Midbrain (tissue), 1 donor: Measurements from ENCODE around the gene TAOK3.
"Not testable (repeated sequence)": the region's sequence is repeated elsewhere in the genome, so short reads cannot be mapped to it uniquely, and the experiment has no call there.

Experiments used
- DNase-seq: peaks from one replicate; lab custom pipeline; 2025; lab: John Stamatoyannopoulos, UW

TAOK3 gene

DNA sequence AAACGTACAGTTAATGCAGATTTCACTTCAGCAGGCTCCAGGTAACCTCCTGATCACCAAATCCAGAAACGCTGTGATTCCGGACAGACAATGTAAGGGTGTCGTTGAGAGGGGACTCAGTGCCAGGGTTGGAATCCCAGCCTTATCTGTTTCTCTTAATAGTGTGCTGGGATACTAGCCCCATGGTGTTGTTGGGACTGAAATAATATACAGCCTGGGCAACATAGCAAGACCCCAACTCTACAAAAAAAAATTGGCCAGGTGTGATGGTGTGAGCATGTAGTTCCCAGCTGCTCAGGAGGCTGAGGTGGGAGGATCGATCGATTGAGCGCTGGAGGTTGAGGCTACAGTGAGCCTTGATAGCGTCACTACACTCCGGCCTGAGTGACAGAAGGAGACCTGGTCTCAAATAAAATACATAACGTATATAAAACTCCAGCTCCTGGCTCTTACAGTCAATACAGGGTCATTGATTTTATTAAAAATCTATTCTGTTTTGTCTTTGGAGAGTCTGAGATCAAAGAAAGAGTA is 235.5 kb downstream of the TAOK3 start:
- DNase-seq = no peak

DNA sequence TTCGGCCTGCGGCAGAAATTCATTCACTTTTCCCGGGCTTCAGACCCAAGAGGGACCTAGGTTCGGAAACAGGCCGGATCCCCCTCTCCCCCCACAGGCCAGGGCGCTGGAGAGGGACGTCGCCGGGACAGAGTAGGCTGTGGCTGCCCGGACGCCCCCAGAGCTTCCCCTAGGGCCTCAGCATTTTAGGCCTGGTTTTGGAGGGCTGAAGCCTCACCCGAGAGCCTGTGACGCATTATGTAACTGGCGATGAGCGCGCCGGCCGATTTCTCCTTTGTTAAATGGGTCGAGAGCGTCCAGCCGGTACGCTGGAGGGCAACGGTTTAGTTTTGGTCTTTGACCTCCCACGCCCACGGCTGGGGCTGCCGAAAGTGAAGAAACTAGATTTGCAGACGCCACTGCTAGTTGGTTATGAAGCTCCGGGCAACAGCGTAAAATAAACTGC is 236.1 kb downstream of the TAOK3 start:
- DNase-seq = peak; percentile 45

DNA sequence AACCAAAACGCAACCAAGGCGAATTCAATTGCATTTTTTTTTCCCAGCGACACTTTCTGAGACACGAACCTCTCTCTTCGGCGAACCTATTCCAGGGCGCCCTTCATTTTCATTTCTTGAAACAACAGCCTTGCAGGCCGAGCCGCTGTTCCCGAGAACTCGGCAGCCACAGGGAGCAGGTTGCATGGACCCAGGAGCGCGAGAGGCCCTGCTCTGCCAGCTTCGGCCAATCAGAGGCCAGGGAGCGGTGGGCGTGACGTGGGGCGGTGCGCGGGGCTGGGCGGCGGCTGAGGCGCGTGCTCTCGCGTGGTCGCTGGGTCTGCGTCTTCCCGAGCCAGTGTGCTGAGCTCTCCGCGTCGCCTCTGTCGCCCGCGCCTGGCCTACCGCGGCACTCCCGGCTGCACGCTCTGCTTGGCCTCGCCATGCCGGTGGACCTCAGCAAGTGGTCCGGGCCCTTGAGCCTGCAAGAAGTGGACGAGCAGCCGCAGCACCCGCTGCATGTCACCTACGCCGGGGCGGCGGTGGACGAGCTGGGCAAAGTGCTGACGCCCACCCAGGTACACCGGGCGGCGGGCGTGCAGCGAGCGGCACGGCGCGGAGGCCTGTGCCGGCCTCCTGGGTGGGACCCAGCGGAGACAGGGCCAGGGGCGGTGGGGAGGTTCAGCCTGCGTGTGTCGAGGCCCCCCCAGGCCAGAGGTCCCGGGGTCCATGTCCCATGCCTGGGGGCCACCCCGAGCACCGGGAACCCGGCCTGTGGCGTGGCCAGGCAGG is 236.7 kb downstream of the TAOK3 start, which contains the start of gene PEBP1:
Gene PEBP1 (plus strand): TSS at position 337 of the 771 bp plus-strand sequence. CDS start 86 bp downstream, at position 423.
- DNase-seq = peak; percentile 97

DNA sequence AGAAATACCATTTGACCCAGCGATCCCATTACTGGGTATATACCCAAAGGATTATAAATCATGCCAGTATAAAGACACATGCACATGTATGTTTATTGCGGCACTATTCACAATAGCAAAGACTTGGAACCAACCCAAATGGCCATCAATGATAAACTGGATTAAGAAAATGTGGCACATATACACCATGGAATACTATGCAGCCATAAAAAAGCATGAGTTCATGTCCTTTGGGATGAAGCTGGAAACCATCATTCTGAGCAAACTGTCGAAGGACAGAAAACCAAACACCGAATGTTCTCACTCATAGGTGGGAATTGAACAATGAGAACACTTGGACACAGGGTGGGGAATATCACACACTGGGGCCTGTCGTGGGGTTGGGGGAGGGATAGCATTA is 243.3 kb downstream of the TAOK3 start:
- DNase-seq = not testable (repeated sequence)

DNA sequence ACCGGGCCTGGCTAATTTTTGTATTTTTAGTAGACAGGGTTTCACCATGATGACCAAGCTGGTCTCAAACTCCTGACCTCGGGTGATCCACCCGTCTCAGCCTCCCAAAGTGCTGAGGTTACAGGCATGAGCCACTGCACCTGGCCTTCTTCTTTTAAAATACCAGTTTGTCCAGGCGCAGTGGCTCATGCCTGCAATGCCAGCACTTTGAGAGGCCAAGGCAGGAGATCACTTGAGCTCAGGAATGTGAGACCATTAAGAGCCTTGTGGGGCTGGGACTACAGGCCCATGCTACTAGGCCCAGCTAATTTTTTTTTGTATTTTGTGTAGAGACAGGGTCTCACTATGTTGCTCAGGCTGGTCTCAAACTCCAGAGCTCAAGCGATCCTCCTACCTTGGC is 244.8 kb downstream of the TAOK3 start:
- DNase-seq = no peak

DNA sequence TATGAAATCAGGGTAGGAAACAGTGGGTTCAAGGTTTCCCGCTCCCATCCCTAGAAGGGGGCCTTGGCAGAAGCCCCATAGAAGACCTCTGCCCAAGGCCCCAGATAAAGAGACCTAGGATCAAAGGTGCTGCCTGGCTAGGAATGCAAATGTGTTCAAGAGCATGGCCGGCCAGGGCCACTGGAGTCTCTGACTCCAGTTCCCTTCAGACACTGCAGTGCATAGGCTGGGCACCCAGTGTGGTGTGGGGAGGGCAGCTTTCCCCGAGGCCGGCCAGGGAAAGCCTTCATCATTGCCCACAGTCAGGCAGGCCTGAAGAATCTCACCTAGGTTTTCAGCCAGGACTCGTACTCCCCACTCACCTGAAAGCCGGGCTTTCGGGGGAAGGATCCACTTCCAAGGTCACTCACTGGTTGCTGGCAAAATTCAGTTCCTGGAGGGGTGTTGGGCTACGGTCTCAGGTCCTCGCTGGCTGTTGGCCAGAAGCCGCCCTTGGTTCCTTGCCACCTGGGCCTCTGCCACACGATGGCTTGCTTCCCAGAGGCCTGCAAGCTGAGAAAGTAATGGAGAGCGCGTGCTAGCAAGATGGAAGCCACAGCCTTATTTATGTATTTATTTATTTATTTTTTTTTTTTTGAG is 246.5 kb downstream of the TAOK3 start:
- peak; percentile 16 for DNase-seq

DNA sequence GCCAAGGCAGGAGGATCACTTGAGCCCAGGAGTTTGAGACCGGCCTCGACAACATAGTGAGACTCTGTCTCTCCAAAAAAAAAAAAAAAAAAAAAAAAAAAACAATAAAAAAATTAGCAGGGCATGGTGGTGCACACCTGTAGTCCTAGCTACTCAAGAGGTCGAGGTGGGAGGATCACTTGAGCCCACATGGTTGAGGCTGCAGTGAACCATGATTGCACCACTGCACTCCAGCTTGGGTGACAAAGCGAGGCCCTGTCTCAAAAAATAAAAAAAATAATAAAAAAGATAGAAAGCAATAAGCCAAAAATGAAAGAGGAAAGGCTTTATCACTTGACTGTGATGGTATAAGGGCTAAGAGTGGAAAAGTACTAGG is 247.0 kb downstream of the TAOK3 start:
- no peak for DNase-seq

DNA sequence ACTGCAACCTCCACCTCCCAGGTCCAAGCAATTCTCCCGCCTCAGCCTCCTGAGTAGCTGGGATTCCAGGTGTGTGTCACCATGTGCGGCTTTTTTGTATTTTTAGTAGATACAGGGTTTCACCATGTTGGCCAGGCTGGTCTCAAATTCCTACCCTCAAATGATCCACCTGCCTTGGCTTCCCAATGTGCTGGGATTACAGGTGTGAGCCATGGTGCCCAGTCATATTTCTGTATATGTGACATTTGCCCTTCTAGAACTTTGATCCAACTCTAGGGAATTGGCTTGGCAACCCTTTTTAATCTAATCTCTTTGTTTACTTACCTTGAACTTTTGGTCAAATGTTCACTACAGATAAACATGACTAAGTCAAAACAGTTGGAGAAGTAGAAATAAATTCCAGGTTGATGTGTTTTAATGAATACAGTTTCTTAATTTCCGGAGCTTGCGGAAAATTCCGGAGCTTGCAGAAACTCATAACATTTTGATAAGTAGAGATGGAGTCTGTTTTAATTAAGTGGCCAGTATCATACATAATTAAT is 248.3 kb downstream of the TAOK3 start:
- no peak for DNase-seq

DNA sequence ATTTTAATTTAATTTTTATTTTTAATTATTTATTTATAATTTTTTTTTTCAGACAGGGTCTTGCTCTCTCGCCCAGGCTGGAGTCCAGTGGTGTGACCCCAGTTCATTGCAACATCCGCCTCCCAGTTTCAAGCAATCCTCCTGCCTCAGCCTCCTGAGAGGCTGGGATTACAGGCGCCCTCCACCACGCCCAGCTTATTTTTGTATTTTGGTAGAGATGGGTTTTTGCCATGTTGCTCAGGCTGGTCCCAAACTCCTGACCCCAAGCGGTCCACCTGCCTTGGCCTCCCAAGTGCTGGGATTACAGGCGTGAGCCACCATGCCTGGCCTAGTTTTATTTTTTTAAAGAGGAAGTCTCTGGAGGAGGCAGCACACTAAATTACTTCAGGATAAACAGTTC is 250.4 kb downstream of the TAOK3 start:
- DNase-seq = no peak

DNA sequence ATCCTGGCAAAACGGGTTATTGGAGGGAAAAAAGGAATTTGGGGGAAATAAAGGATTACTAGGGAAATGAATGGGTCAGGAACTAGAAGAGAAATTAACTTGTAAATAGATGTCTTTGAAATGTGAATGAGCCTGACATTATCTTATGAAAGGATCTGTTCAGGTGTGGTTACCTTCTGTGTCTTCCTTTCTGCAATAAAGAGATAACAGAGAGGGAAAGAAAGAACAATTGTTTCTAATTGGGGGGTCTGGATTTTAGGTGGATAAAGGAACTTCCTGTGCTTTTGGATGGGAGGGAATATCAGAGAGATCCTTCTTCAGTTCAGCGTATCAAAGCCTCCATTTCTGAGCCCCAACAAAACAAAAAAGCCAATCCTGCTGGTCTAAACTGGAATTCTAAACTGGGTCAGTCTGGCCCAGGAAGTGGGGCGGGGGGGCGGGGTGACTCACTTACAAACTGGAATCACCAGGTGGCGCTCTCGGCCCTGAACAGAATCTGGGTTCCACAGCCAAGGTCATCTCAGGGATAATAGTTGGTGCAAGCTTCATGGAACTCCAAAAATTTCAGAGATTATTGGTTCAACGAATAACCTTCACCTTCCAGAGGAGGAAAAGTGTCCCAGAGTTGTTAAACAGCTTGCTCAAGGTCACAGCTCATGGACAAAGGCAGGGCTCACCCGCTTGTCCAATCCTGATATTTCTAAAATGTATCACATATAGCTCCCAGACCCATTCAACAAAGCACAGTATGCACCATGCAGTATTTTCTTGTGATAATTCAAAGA is 251.9 kb downstream of the TAOK3 start:
- peak; percentile 85 for DNase-seq

DNA sequence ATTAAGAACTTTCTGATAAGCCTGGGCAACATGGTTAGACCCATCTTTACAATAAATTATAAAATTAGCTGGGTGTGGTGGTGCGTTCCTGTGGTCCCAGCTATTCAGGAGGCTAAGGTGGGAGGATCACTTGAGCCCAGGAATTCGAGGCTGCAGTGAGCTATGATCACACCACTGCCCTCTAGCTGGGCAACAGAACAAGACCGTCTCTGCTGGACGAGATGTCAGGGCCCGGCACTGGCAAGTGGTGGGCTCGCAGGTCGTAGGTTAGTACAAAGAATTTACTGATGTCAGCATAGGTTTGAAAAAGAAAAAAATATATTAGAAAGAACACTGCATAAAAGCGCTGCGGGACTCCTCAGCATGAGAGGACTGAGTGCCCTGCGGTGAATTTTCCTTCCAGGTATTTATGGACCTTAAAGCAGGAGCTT is 253.2 kb downstream of the TAOK3 start:
- no peak for DNase-seq

DNA sequence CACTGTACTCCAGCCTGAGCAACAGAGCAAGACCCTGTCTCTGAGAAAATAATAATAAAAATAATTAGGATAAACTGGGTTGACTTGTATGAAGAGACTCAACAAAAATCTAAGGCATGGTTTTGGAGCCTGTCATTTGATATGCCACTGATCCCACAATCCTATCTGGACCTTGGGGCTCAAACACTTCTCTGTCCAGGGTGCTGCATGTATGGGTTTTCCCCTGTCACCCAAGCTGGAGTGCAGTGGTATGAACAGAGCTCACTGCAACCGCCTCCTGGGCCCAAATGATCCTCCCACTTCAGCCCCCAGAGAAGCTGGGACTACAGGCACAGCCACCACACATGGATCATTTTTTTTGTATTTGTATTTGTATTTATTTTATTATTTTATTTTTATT is 263.6 kb downstream of the TAOK3 start:
- no peak for DNase-seq

DNA sequence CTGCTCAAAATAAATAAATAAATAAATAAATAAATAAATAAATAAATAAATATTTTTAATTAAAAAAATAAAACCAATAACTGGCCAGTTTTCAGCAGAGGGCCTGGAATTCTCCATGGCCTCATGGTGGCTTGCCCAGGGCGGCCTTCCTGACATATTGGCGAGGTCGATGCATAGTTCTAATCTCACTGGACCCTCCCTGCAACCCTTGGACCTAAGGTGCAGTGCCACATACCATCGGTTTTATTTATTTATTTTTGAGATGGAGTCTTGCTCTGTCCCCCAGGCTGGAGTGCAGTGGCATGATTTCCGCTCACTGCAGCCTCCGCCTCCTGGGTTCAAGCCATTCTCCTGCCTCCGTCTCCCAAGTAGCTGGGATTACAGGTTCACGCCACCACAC is 265.0 kb downstream of the TAOK3 start:
- DNase-seq = no peak

DNA sequence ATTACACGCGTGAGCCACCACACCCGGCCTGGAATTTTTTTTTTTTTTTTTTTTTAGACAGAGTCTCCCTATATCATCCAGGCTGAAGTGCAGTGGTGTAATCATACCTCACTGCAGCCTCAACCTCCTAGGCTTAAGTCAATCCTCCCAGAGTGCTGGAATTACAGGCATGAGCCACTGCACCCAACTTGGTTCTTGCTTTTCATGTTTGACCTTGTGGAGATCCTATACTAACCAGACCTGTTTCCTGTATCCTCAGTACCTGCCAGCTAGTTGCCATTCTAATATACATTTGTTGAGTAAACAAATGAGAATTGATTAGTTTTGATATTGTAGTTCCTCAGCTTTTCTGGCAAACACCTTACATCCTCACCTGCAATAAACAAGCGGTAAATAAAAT is 265.7 kb downstream of the TAOK3 start:
- no peak for DNase-seq

DNA sequence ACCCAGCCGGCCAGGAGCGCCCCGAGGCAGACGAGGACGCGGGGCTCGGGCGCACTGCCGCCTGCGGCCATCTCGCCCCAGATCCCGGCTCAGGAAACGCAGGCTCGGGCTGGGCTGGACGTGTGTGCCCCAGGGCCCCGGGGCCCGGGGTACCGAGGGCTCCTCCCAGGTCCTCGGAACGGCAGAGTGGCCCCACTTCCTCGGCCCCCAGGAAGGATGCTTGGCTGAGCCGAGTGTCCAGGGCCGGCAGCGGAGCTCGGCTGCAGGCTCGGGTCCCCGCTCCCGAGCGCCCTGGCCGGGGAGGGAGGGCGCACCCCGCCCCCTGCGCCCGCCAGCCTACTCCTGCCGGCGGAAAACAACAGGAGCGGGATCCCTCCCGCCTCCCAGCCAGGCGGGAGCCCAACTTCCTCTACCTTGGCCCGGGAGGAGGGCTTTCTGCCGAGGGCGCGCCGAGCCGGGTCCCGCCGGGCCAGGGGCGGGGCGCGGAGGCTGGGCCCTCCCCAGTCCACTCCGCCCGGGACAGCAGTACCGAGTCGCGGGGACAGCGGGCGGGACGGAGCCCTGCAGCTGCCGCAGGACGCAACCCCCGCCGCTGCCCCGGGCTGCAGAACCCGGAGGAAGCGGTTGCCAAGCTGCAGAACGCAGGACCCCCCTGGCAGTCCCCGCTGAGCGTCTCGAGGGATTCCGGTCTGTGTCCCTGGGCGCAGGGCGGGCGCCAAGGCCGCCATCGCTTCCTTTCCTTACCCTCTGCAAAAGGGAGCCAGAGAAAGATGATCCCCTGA is 268.9 kb downstream of the TAOK3 start, which contains the start of gene VSIG10:
Gene VSIG10 (minus strand): TSS at position 411 of the 782 bp plus-strand sequence. CDS start 340 bp downstream, at position 71.
- peak; percentile 62 for DNase-seq

DNA sequence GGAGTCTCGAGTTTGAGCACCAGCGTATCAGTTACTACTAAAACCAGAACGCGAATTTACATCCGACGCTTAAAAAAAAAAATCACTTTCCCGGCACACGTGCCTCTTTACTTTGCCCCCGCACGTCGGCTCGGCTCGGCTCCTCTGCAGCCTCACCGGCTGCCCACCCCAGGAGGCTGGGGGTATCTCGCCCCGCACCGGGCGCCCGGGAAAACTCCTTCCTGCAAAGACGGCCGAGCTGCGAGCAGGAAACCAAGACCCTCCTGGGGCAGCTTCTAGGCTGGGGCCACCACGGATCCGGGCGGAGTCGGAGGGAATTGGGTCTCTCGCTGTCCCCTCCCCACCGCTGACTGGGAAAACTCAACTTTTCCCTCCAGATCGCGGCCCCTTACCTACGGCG is 269.5 kb downstream of the TAOK3 start:
- no peak for DNase-seq

DNA sequence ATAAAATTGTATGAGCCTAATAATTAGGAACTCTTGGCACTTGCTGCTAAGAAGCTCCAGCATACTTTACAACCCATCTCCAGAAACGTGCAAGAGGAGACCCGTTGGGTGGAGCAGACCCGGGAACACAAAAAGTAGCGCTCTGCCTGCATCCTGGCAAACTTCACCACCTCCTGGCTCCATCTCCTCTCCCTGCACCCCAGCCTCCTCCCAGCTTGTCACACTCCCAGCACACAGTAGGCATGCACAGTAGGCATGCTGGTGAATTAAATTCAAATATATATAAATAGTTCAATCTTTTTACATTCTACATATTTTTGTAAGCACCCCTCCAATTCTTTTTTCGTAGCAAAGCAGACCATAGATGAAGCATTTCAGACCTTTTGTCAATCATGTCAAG is 270.1 kb downstream of the TAOK3 start:
- DNase-seq = no peak

DNA sequence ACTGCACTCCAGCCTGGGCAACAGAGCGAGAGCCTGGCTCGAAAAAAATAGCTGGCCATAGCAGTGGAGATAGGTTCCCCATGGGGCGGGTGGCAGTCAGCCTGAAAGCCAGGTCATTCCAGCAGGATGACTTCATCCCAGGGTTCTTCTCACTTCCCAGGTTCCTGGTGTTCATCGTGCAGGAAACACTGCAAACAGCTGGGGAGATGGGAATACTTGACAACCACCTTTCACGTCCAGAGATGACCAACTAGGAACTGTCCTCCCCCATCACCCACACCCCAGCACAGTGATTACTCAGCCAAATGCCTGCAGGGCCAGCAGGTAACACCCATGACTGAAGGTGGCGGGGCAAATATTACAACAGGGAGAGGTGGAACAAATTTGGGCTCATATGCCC is 270.6 kb downstream of the TAOK3 start:
- DNase-seq = no peak

DNA sequence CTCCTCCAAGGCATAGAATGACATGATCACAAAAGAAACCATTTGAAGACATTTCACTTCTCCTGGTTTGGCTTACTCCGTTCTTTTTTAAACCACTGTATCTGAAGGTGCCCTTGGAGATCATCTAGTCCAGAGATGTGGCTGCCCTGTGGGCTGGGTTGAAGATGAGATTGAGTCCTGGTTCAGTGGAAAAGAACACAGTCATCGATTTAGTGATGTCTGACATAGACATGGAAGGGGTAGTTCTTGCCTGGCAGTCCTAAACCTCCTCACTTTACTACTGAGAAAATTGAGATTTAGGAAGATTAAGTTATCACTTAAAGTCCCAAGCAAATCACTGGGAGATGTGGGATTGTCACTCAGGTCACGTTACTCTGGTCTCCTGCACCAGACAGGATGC is 271.7 kb downstream of the TAOK3 start:
- no peak for DNase-seq
